Astrocyte of the cerebellum (primary cell): ENCODE results near the gene EHD1.

ENCODE experiments used
- DNase-seq: peaks from one replicate; pipeline ENCODE4 v3.0.0-alpha.2; 2011; ENCODE audit warnings: low read depth
- H3K4me3 ChIP-seq: 2 replicates; pipeline ENCODE4 v1.5.1; 2011; ENCODE audit warnings: mild to moderate bottlenecking, low read depth, low read length, moderate library complexity
- CTCF ChIP-seq: IDR thresholded peaks from 2 replicates; pipeline ENCODE4 v1.5.1; 2012; ENCODE audit warnings: low read length, low read depth, moderate library complexity, mild to moderate bottlenecking; ENCODE audit errors: missing control alignments
- in situ Hi-C: cut with HindIII; loops from 2 replicates; pipeline ENCODE4 v1.10.0; 2017; ENCODE audit warnings: low sequenced_read_pairs

The EHD1 gene

GRCh38 chr11:64878494-64879243 is at the start of gene EHD1:
TSS of gene EHD1 (minus strand) at chr11:64878621. CDS start at chr11:64878464, 157 bp downstream.
- DNase-seq, result peak; percentile 93
- H3K4me3 ChIP-seq, result peak within 1 kb of the TSS; percentile 99
- in situ Hi-C loops, result no loop called here
- peak; percentile 55 for TF ChIP-seq CTCF

- no peak for DNase-seq
- no peak overlapping the region for H3K4me3 ChIP-seq
- in situ Hi-C loops, result no loop called here
- no peak for TF ChIP-seq CTCF
Measured at GRCh38 chr11:64926689-64927088, 48.3 kb upstream of the EHD1 start.

- in situ Hi-C loops, result no loop called here
- no peak for TF ChIP-seq CTCF
- H3K4me3 ChIP-seq, result peak overlapping the region; percentile 75
- no peak for DNase-seq
Measured at GRCh38 chr11:64925536-64926436, 47.4 kb upstream of the EHD1 start.

- H3K4me3 ChIP-seq, result peak overlapping the region; percentile 75
- no peak for TF ChIP-seq CTCF
- in situ Hi-C loops, result no loop called here
- no peak for DNase-seq
Measured at GRCh38 chr11:64924910-64925284, 46.5 kb upstream of the EHD1 start.

- DNase-seq, result peak; percentile 74
- H3K4me3 ChIP-seq, result peak within 1 kb of the TSS; percentile 75
- in situ Hi-C loops, result no loop called here
- TF ChIP-seq CTCF, result no peak
Measured at GRCh38 chr11:64923944-64924909, 45.8 kb upstream of the EHD1 start, which contains the start of gene PPP2R5B. TSS of gene PPP2R5B (plus strand) at chr11:64924689. CDS start at chr11:64925735, 1,046 bp downstream.
